HT-29 (cell line): ENCODE data around the gene PRR23B. TPM values are rescaled to one million over a fixed set of nuclear protein-coding genes. Genes with fewer than 3 reads are reported as not detected.
A peak's percentile ranks its signal among the peaks of the same experiment; 100 is the strongest.

Experiments used
- DNase-seq: peaks from one replicate; pipeline ENCODE4 v3.0.0-alpha.2; 2015; ENCODE audit warnings: low spot score
- total RNA-seq: library from RNA; depleted of rRNA; stranded (reverse); fragments of >200 nt; shearing (Covaris generic); gene quantifications from 2 replicates; pipeline ENCODE4 v1.2.3, GENCODE V29; 2014; rRNA removed

The PRR23B gene
- total RNA-seq, 1 experiment from 2014 or later, result not detected

DNA sequence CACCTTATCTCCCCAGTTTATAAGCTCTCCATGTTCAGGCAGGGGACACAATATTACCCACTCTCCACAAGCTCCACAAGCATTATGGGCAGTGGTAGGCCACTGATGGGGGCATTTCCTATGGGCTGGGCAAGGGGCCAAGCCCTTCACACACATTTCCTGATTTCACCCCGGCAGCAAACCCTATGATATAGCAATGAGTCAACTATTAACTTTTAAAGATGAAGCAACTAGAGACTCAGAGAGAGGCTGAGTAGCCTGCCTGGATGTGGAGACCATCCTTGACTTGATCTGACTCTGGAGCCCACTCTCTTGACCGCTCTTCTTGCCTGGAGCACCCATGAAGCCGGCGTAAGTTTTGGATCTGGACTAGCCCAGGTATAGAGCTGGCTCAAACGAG is 46.3 kb downstream of the PRR23B start:
- peak; percentile 3 for DNase-seq

DNA sequence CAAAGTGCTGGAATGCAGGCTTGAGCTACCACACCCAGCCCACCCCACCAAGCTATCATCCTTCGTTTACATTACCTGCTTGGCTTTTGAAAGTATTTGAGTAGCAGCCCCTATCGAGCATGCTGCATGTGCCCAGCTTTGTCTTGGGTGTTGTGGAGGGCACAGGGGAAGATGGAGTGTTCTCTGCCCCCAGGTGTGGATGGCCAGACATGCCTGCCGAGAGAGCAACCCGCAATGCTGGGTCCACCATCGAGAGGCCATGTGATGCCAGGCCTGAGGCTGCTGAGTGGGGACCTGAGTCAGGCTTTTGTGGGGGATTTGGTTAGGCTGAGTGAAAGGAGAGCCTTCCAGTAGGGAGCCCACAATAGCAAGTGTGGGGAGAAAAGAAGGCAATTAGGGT is 47.8 kb downstream of the PRR23B start:
- DNase-seq, result no peak

DNA sequence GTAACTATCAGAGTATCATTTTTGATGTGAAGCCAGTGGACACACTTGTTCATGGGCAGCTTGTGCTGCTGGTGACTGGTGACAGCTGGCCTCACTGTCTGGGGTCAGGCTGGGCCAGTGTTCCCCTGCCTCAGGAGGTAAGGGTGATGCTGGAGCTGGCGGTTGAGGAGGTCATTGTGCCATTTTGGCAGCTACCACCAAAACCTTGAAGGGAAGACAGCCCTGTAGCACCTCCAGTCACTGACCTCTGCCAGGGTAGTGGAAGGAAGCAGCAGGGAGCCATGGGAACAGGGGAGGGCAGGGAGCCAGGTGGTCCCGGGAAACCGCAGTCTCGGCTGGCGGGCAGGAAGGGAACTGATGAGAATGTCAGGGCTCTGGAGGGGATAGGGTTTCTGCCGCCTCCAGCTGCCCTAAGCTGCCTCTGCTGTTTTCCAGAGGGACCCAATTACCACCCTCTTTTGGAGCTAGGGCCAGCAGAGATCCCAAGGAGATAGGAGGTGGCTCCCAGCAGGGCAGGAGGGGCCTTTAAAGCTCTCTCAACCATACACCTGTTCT is 48.9 kb downstream of the PRR23B start:
- no peak for DNase-seq

Other genes with a start within 250 kb of the PRR23B start
- gene PIK3CB, start 186.0 kb downstream of the PRR23B start, total RNA-seq, result 8.6 and 10.3 TPM in 2 replicates
- gene FOXL2, start 73.8 kb downstream of the PRR23B start, total RNA-seq, result not detected in 2 replicates
- not detected in 2 replicates for gene FOXL2NB, start 73.7 kb downstream of the PRR23B start, total RNA-seq
- gene PRR23A, start 14.7 kb downstream of the PRR23B start, total RNA-seq, result not detected in 2 replicates
- not detected in 2 replicates for gene PRR23C, start 24.0 kb upstream of the PRR23B start, total RNA-seq